ENCODE measurements around the gene PTPRU.
A peak's percentile ranks its signal among the peaks of the same experiment; 100 is the strongest.

The PTPRU gene

GRCh38 chr1:29267321-29268070, 31.2 kb downstream of the PTPRU start:
- no peak for DNase-seq (ENCODE audit: low spot score)

- peak; percentile 91 for DNase-seq (ENCODE audit: low spot score)
Observed at GRCh38 chr1:29269382-29269781, 33.1 kb downstream of the PTPRU start.

- no peak for DNase-seq (ENCODE audit: low spot score)
Observed at GRCh38 chr1:29270929-29271521, 34.7 kb downstream of the PTPRU start.

DNA sequence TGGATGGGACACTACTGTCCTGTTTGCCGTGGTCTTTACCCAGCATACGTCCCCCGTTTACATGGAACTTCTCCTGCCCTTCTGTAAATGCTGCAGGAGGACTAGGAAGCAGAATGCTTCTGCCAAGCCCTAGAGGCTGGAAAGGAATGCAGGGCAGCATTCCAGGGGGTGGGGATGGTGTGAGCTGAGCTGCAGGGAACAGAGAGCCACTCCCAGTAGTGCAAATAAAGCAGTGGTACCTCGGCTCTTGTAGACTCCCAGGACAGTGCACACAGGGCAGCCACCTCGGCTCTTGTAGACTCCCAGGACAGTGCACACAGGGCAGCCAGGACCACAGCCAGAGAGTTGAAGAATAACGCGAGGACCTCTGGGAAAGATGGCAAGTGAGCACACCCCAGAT, 35.4 kb downstream of the PTPRU start:
- no peak for DNase-seq (ENCODE audit: low spot score)

- no peak for DNase-seq (ENCODE audit: low spot score)
Observed at GRCh38 chr1:29272147-29272907, 36.0 kb downstream of the PTPRU start.

DNA sequence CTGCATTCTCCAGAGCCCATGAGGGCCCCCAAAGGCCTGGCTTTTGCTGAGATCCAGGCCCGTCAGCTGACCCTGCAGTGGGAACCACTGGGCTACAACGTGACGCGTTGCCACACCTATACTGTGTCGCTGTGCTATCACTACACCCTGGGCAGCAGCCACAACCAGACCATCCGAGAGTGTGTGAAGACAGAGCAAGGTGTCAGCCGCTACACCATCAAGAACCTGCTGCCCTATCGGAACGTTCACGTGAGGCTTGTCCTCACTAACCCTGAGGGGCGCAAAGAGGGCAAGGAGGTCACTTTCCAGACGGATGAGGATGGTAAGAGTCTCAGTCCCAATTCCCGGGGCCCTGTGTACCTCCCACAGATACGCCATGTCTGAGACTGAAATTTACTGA, 39.1 kb downstream of the PTPRU start:
- no peak for DNase-seq (ENCODE audit: low spot score)

- DNase-seq (ENCODE audit: low spot score): no peak
Observed at GRCh38 chr1:29278124-29278523, 41.8 kb downstream of the PTPRU start.

GRCh38 chr1:29279406-29279805, 43.1 kb downstream of the PTPRU start:
- DNase-seq (ENCODE audit: low spot score): no peak

DNA sequence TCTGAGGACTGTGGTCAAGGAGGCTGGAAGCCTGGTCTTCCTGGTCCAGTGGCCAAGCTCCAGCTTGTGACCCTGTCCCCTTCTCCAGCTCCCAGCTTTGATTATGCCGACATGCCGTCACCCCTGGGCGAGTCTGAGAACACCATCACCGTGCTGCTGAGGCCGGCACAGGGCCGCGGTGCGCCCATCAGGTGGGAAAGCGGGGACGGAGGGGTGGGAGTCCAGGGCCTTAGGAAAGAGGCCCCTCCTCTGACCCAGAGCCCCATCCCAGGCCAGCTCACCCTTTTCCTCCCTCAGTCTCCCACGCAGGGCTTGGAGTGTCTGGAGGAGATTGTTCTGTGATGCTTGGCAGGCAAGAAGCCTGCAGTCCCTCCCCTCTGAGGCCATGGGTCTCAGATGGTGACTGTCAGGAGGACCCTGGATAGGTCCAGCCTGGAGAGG, 43.6 kb downstream of the PTPRU start:
- no peak for DNase-seq (ENCODE audit: low spot score)

DNA sequence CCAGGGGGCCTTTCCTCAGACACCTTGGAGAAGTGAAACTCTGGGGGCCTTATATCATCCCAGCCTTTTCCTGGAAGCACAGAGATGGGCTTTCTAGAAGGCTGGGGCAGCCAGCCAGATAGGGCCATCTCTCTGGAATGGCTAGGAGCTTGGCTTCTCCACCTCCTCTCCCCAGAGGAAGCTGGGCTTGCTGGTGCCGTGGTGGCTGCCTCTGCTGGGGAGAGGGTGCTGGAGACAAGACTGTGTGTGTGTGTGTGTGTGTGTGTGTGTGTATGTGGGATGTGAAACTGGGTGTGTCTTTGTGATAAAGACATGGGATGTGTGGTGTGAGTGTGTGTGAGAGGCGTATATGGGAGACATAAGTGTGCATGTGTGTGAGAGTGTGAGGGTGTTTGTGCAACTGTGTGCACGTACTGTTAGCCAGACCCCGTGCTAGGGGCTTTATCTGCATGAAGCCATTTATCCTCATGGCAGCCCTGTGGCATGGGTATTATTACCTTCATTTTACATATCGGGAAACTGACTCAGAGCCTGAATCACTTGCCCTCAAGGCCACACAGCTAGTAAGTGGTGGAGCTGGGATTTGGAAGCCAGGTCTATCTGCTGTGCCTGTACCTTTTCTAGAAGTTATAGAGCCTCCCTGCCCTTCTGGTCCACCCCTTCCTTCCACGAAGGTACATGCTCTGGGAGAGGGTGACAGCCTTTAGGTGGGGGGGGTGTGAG, 44.2 kb downstream of the PTPRU start:
- DNase-seq (ENCODE audit: low spot score): no peak

DNA sequence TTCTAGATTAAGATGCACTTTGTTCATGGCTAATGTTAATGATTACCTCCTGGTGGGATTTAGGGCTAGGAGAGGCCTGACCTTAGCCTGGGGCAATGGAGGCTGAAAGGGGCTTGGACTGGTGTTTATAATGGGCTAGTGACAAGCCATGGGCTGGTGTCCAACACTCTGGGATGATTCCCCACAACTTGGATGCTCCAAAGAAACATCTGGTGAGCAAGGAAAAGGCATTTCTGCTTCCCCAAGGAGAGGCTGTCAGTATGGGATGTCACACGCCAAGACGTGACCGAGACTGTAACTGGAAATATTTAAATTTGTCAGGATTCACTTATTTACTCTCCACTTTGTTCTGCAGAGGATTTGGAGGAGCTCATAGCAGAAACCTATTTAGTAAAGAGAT, 45.2 kb downstream of the PTPRU start:
- DNase-seq (ENCODE audit: low spot score): no peak

- DNase-seq (ENCODE audit: low spot score): no peak
Observed at GRCh38 chr1:29282135-29282923, 46.0 kb downstream of the PTPRU start.

GRCh38 chr1:29282924-29283803, 46.8 kb downstream of the PTPRU start:
- DNase-seq (ENCODE audit: low spot score): no peak

DNA sequence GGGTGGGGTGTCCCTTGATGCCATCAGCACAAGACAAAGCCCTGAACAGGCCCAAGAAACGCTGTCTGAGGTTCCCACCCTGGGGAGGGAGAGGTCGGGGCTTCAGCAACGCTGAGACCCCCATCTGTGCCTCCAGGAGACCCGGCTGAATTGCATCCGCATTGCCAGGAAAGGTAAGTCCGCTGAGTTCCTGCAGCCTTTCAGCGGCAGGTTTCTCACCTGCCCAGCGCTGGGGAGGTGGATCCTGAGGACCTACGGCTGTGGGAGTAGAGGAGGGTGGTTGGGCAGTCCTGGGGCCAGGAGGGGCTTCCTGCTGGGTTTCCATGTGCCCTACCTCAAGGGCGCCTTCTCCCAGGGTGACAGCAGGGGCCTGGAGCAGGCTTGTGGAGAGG, 47.5 kb downstream of the PTPRU start:
- no peak for DNase-seq (ENCODE audit: low spot score)

- DNase-seq (ENCODE audit: low spot score): no peak
Observed at GRCh38 chr1:29284286-29284960, 48.1 kb downstream of the PTPRU start.

GRCh38 chr1:29284961-29285560, 48.7 kb downstream of the PTPRU start:
- DNase-seq (ENCODE audit: low spot score): no peak

DNA sequence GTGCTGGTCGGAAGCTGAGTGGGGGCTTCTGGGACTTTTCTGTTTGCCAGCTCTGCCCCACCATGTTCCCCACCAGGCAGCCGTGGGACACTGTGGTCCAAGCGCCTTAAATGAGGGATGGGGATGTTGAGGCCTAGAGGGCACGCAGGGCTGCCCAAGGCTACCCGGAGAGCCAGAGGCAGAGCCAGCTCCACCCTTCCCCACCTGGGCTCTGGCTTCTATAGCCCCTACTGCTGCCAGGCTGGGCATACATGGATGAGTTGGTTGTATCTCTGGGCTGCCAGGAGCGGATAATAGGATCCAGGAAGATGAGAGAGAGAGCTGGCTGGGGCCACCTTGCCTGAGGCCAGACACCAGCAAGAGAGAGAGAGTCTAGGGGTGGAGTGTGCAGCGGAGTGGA, 49.4 kb downstream of the PTPRU start:
- no peak for DNase-seq (ENCODE audit: low spot score)

DNA sequence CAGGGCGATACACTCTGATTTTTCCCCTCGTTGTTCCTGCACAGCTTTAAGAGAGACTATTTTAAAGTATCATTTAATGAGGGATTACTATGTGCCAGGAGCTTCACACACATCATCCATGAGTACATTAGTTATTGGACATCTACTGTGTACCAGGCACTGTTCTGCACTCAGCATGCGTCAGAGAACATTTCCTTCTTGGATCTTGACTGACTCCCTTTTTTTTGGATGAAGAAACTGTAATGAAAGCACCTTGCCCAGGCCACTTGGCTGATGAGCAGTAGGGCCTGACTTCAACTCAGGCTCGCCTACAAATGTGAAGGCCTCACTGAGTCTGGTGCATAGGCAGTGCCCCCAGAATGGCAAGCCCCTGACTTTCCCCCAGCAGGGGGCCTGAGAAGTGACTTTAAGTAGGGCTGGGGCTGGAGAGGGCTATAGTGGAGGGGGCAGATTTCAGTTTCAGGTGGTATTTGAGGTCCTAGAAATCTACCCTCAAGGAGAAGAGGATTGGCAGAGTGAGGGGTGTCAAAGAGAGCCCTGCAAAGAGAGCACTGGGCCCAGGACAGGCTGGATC, 50.0 kb downstream of the PTPRU start:
- no peak for DNase-seq (ENCODE audit: low spot score)

GRCh38 chr1:29289493-29289892, 53.2 kb downstream of the PTPRU start:
- DNase-seq (ENCODE audit: low spot score): no peak
